HG03066 (cell line): Measurements from ENCODE around the gene MAPK8IP3.
"Not testable (repeated sequence)": the region's sequence is repeated elsewhere in the genome, so short reads cannot be mapped to it uniquely, and the experiment has no call there.

Source experiments
- ATAC-seq: cut with Tn5 transposase; IDR thresholded peaks from one replicate; pipeline ENCODE4 v1.9.1; 2021; ENCODE audit warnings: low read depth; ENCODE audit not compliant: unreplicated experiment

The MAPK8IP3 gene

GRCh38 chr16:1676661-1677060 is 29.3 kb upstream of the MAPK8IP3 start:
- ATAC-seq: no peak

- no peak for ATAC-seq
Measured at GRCh38 chr16:1677339-1677738, 28.7 kb upstream of the MAPK8IP3 start.

DNA sequence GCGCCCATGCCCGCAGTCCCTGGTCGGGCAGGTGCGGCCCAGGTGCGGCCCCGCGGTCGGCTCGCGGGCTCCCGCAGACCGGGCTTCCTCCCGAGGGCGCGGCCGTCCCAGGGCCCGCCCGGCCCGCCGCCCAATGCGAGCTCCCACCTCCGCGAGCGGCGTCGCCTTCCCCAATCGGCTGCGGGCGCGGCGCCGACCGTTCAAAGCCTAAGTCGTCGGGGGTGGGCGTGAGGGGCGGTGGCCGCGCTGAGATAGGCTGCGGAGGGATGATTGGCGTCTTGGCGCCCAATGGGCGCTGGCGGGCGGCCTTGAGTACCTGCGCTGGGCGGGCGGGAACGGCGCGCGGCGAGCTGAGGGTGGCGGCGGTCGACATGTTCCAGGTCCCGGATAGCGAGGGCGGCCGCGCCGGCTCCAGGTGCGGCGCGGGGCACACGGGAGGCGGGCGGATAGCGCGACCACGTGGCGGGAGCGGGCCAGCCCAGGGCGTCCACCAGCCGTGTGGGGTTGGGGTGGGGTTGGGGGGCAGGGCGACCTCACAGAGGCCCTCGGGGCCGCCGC is 28.0 kb upstream of the MAPK8IP3 start, which contains the start of gene JPT2:
TSS of gene JPT2 (plus strand) at position 338 of the 558 bp plus-strand sequence. CDS start at position 372, 34 bp downstream.
- peak; percentile 86 for ATAC-seq

- peak; percentile 21 for ATAC-seq
Measured at GRCh38 chr16:1678500-1679098, 27.4 kb upstream of the MAPK8IP3 start.

DNA sequence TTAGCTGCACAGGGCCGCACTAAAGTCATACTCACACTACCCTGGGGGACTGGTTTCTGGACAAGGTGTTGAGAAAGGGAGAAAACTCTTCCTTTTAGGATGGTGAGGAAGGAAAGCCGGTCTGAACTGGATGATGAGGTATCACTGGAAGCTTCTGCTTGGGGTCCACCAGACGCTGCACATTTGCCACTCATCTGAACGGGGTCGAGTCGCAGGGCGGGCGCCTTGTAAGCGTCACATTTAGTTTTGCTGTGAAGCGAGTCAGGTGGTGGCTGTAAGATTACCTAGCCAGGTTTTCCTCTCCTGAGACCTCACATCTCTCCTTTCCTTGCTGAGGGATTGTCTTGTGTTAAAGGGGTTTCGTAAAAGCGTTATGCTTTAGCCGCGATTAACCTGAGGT is 25.6 kb upstream of the MAPK8IP3 start:
- no peak for ATAC-seq

DNA sequence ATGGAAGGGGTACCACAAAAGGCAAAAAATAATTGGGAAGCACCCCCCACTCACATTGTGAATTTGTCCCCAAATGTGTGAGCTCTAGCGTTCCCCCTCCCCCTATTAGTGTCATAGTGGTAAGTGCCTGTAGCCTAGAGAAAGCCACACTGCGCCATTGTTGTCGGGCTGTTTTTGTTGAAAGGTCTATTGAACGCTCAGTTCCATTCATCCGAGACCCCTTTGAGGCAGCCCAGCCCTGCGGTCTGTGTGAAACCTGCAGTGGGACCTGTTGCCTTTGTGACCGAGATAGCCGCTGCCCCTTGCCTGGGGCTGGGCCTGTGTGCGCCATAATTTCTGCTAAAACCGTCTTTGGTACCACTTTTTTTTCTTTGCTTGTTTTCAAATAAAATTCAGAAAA is 25.0 kb upstream of the MAPK8IP3 start:
- no peak for ATAC-seq

GRCh38 chr16:1687427-1688316 is 18.3 kb upstream of the MAPK8IP3 start:
- ATAC-seq: no peak

GRCh38 chr16:1688807-1689560 is 17.0 kb upstream of the MAPK8IP3 start:
- ATAC-seq: no peak

- ATAC-seq: no peak
Measured at GRCh38 chr16:1689853-1690252, 16.1 kb upstream of the MAPK8IP3 start.

DNA sequence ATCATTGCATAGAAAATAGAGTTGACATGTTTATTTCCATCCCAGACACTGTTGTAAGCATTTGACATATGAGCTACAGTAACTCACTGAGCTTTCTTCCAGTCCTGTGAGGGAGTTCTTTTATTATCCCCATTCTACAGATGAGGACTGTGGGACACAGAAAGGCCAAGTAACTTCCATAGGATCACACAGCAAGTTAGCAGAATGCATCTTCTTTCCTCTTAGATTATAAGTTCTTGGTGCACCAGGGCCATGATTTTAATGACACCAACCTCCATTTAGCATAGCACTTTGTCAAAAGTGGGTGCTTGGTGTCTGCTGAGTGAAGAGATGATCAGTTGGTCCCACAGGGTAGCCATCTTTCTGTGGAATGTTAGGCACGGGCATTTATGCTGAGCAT is 15.2 kb upstream of the MAPK8IP3 start:
- no peak for ATAC-seq

DNA sequence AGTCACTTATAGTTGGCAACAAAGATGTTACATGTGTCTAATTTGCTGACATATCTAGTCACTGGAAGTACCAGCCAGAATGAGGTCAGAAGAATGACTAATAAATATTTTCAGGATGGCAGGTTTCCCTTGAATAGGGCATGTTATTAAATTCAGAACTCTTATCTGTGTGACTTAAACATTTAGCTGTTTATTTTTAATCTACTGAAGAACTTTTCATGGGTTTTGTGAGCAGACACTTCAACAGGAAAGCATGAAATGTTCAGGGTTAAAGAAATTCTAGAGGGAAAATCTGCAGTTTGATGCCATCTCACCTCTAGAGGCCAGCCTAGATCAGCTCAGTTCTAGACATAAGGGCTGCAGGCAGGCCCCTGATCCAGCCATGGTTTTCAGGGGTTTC is 14.7 kb upstream of the MAPK8IP3 start:
- ATAC-seq: no peak

- no peak for ATAC-seq
Measured at GRCh38 chr16:1691956-1692355, 14.0 kb upstream of the MAPK8IP3 start.

DNA sequence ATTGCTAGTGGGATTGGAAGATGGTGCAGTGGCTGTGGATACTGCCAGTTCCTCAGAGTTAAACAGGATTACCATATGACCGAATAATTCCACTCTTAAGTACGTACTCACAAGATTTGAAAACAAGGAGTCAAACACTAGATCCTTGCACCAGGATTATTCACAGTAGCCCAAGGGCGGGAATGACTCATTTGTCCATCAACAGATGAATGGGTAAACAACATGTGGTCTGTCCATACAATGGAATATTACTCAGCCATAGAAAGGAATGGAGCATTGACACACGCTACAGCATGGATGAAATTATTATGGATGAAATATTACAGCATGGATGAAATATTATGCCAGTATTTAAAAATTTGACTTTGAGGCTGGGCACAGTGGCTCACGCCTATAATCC is 9.1 kb upstream of the MAPK8IP3 start:
- ATAC-seq: no peak

- no peak for ATAC-seq
Measured at GRCh38 chr16:1698680-1699079, 7.3 kb upstream of the MAPK8IP3 start.

DNA sequence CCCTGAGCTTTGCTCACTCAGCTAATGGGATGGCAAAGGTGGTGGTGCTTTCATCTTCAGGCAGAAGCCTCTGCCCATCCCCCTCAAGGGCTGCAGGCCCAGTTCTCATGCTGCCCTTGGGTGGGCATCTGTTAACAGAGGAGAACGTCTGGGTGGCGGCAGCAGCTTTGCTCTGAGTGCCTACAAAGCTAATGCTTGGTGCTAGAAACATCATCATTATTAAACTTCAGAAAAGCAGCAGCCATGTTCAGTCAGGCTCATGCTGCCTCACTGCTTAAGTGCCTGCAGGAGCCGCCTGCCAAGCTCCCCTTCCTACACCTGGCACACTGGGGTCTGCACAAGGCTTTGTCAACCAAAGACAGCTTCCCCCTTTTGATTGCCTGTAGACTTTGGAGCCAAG is 5.7 kb upstream of the MAPK8IP3 start:
- no peak for ATAC-seq

GRCh38 chr16:1701216-1701878 is 4.6 kb upstream of the MAPK8IP3 start:
- no peak for ATAC-seq

DNA sequence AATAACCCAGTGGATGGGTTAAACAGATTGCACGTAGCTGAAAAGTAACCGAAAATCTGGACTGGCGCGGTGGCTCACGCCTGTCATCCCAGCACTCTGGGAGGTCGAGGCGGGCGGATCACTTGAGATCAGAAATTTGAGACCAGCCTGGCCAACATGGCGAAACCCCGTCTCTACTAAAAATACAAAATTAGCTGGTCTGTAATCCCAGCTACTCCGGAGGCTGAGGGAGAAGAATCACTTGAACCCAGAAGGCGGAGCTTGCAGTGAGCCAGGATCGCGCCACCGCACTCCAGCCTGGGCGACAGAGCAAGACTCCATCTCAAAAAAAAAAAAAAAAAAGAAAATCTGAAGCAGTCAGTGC is 689 bp upstream of the MAPK8IP3 start:
- not testable (repeated sequence) for ATAC-seq

- peak; percentile 7 for ATAC-seq
Measured at GRCh38 chr16:1706386-1707192, 594 bp downstream of the MAPK8IP3 start.

- ATAC-seq: no peak
Measured at GRCh38 chr16:1707193-1707790, 1.3 kb downstream of the MAPK8IP3 start.
